Gastrocnemius medialis (tissue), 4 donors: ENCODE data around the gene TAF6. TPM values are rescaled to one million over a fixed set of nuclear protein-coding genes. Genes with fewer than 3 reads are reported as not detected.

Source experiments
- ATAC-seq, 2 donors: fragments of 150-250 bp; one replicate each; pipeline ENCODE4 v1.9.1; 2016
- DNase-seq, 2 donors: peaks; one replicate each; pipeline ENCODE4 v3.0.0-alpha.2; 2019
- H3K27ac ChIP-seq, 4 donors: fragments of 200-600 bp; sonication (generic); 1 replicate in 1 of 4; 2 replicates in 3 of 4; pipeline ENCODE4 v1.5.1; 2016 to 2018; ENCODE audit warnings: mild to moderate bottlenecking in 2 of 4, moderate library complexity in 1 of 4
- H3K27me3 ChIP-seq, 3 donors: fragments of 200-600 bp; sonication (generic) in 2 of 3; 1 replicate in 1 of 3; 2 replicates in 2 of 3; pipeline versions ENCODE4 v1.5.1 to v1.6.0; 2016 to 2019; ENCODE audit warnings: mild to moderate bottlenecking in 1 of 3, moderate library complexity in 1 of 3
- H3K36me3 ChIP-seq, 2 donors: fragments of 200-600 bp; sonication (generic) in 1 of 2; one replicate each; pipeline ENCODE4 v1.5.1; 2017 to 2018
- H3K4me1 ChIP-seq, 2 donors: fragments of 200-600 bp; sonication (generic) in 1 of 2; one replicate each; pipeline ENCODE4 v1.5.1; 2016 to 2017; ENCODE audit warnings: mild to moderate bottlenecking in 2 of 2
- H3K4me3 ChIP-seq, 4 donors: fragments of 200-600 bp; sonication (generic) in 3 of 4; 1 replicate in 1 of 4; 2 replicates in 3 of 4; pipeline ENCODE4 v1.5.1; 2016 to 2019; ENCODE audit warnings: mild to moderate bottlenecking in 2 of 4
- H3K9me3 ChIP-seq, 3 donors: fragments of 200-600 bp; sonication (generic) in 2 of 3; 1 replicate in 1 of 3; 2 replicates in 2 of 3; pipeline ENCODE4 v1.5.1; 2016 to 2019
- CTCF ChIP-seq, 5 experiments: fragments of 450-650 bp in 3 of 5; fragments of 200-600 bp in 2 of 5; sonication (generic) in 2 of 5; IDR thresholded peaks in 4 of 5; conservative IDR thresholded peaks in 1 of 5; 1 replicate in 4 of 5; 2 replicates in 1 of 5; pipeline ENCODE4 v1.5.1; 2016 to 2019; ENCODE audit warnings: antibody characterized with exemption in 5 of 5, mild to moderate bottlenecking in 3 of 5, moderate library complexity in 3 of 5
- POLR2A ChIP-seq, 2 donors: fragments of 450-650 bp; IDR thresholded peaks; one replicate each; pipeline ENCODE4 v1.6.1; 2017; ENCODE audit warnings: antibody characterized with exemption in 2 of 2, mild to moderate bottlenecking in 2 of 2, moderate library complexity in 2 of 2
- in situ Hi-C, 4 donors: fragments of 200-750 bp; cut with MboI; loops; one replicate each; pipeline versions ENCODE4 v1.15.0 to v1.8.0; 2017; ENCODE audit warnings: low sequenced_read_pairs in 4 of 4
- intact Hi-C: fragments of 100-400 bp; cut with DNase I; formaldehyde crosslinking; loops from one replicate; pipeline ENCODE4 v1.15.1; 2023; ENCODE audit warnings: low total_unique reads
- total RNA-seq, 4 donors: library from RNA; depleted of rRNA; stranded (reverse); fragments of >200 nt; gene quantifications; one replicate each; pipeline versions ENCODE4 v1.1.0 to v1.2.3, GENCODE V29; 2016

TAF6 gene
- total RNA-seq, 4 donors from 2014 or later = 38.6 to 71.7 (median 56.6) TPM

- no peak for DNase-seq
- intact Hi-C loops = loop anchor here (1.0 to 10.0 kb wide), 5 partner anchors 9 to 136 kb away; partner anchors contain the start of genes AP4M1, CNPY4, COPS6 and MCM7
- no peaks in the 10 kb centered on the region for H3K9me3 ChIP-seq
- H3K27me3 ChIP-seq = no peaks in the 10 kb centered on the region
- no peaks in the 10 kb centered on the region for H3K36me3 ChIP-seq
- in situ Hi-C loops = loop anchor here in 2 of 4 donors (10.0 to 25.0 kb wide), 2 partner anchors 133 to 209 kb away; no protein-coding TSS in a partner anchor
- TF ChIP-seq POLR2A (IDR thresholded peaks at IDR 0.05) = no peak
- no peak for TF ChIP-seq CTCF (IDR thresholded peaks at IDR 0.05 in 4 of 5, conservative IDR thresholded peaks at IDR 0.05 in 1 of 5)
- ATAC-seq = no peak
- peaks cover 11 to 22% of the 10 kb centered on the region in 2 donors for H3K4me1 ChIP-seq
- peak overlapping the region; percentile 75 to 94 (median 84) for H3K4me3 ChIP-seq
- peak overlapping the region; percentile 90 to 96 (median 92) for H3K27ac ChIP-seq
These were observed 8.9 kb upstream of the TAF6 start for GRCh38 chr7:100127866-100128636.

- peak; percentile 82 to 84 for DNase-seq
- in situ Hi-C loops = loop anchor here in 2 of 4 donors (10.0 to 25.0 kb wide), 2 partner anchors 132 to 210 kb away; no protein-coding TSS in a partner anchor
- ATAC-seq = peak; percentile 93 to 94
- TF ChIP-seq CTCF (IDR thresholded peaks at IDR 0.05 in 4 of 5, conservative IDR thresholded peaks at IDR 0.05 in 1 of 5) (no peak), POLR2A (IDR thresholded peaks at IDR 0.05) (no peak)
- H3K36me3 ChIP-seq = no peaks in the 10 kb centered on the region
- H3K4me3 ChIP-seq = peak within 1 kb of the TSS; percentile 75 to 94 (median 84)
- no peaks in the 10 kb centered on the region for H3K27me3 ChIP-seq
- peaks cover 11 to 22% of the 10 kb centered on the region in 2 donors for H3K4me1 ChIP-seq
- peak within 1 kb of the TSS; percentile 90 to 96 (median 92) for H3K27ac ChIP-seq
- H3K9me3 ChIP-seq = no peaks in the 10 kb centered on the region
- intact Hi-C loops = loop anchor here (1.0 to 10.0 kb wide), 5 partner anchors 8 to 135 kb away; partner anchors contain the start of genes AP4M1, CNPY4, COPS6 and MCM7
These were observed 8.0 kb upstream of the TAF6 start, which contains the start of gene MBLAC1 for GRCh38 chr7:100126931-100127865. Gene MBLAC1 (plus strand): TSS chr7:100126967. CDS start chr7:100127396, 429 bp downstream.

GRCh38 chr7:100126239-100126930, 7.2 kb upstream of the TAF6 start:
- Histone ChIP-seq H3K4me3 (peak overlapping the region; percentile 75 to 94 (median 84)), H3K4me1 (peaks cover 11 to 22% of the 10 kb centered on the region in 2 donors), H3K9me3 (no peaks in the 10 kb centered on the region), H3K36me3 (no peaks in the 10 kb centered on the region), H3K27me3 (no peaks in the 10 kb centered on the region), H3K27ac (peak overlapping the region; percentile 90 to 96 (median 92))
- no peak for DNase-seq
- TF ChIP-seq CTCF (IDR thresholded peaks at IDR 0.05 in 4 of 5, conservative IDR thresholded peaks at IDR 0.05 in 1 of 5) = no peak
- TF ChIP-seq POLR2A (IDR thresholded peaks at IDR 0.05) = no peak
- in situ Hi-C loops (loop anchor here in 2 of 4 donors (10.0 to 25.0 kb wide), 2 partner anchors 132 to 211 kb away; no protein-coding TSS in a partner anchor), intact Hi-C loops (loop anchor here (5.0 to 10.0 kb wide), 3 partner anchors 39 to 134 kb away; partner anchors contain the start of genes COPS6 and ZKSCAN1)
- ATAC-seq = peak; percentile 41 to 42
